Tibial nerve (tissue), 4 donors: ENCODE measurements around the gene PCBP3. TPM values are rescaled to one million over a fixed set of nuclear protein-coding genes. Genes with fewer than 3 reads are reported as not detected.

Source experiments
- DNase-seq, 2 donors: peaks; one replicate each; pipeline ENCODE4 v3.0.0-alpha.2; 2019; ENCODE audit warnings: low spot score in 2 of 2
- H3K27ac ChIP-seq, 4 donors: fragments of 200-600 bp; sonication (generic) in 3 of 4; one replicate each; pipeline ENCODE4 v1.5.1; 2017 to 2019; ENCODE audit warnings: mild to moderate bottlenecking in 1 of 4
- H3K27me3 ChIP-seq, 2 donors: fragments of 200-600 bp; sonication (generic) in 1 of 2; one replicate each; pipeline versions ENCODE4 v1.5.1 to v1.6.0; 2017 to 2019
- H3K36me3 ChIP-seq, 3 donors: fragments of 200-600 bp; sonication (generic); one replicate each; pipeline ENCODE4 v1.5.1; 2018 to 2019
- H3K4me1 ChIP-seq, 4 donors: fragments of 200-600 bp; sonication (generic) in 3 of 4; one replicate each; pipeline ENCODE4 v1.5.1; 2017 to 2019
- H3K4me3 ChIP-seq, 4 donors: fragments of 200-600 bp; sonication (generic) in 3 of 4; one replicate each; pipeline ENCODE4 v1.5.1; 2017 to 2019; ENCODE audit warnings: mild to moderate bottlenecking in 1 of 4, moderate library complexity in 1 of 4
- H3K9me3 ChIP-seq, 4 donors: fragments of 200-600 bp; sonication (generic) in 3 of 4; one replicate each; pipeline ENCODE4 v1.5.1; 2017 to 2019
- CTCF ChIP-seq, 5 experiments: fragments of 200-600 bp in 3 of 5; fragments of 450-650 bp in 2 of 5; sonication (generic) in 3 of 5; IDR thresholded peaks; one replicate each; pipeline ENCODE4 v1.5.1; 2016 to 2019; ENCODE audit warnings: antibody characterized with exemption in 5 of 5, mild to moderate bottlenecking in 3 of 5, moderate library complexity in 2 of 5
- EP300 ChIP-seq, 2 donors: sonication (generic); formaldehyde crosslinking; IDR thresholded peaks; one replicate each; pipeline ENCODE4 v1.6.1; 2017; ENCODE audit warnings: antibody characterized with exemption in 2 of 2, mild to moderate bottlenecking in 1 of 2
- POLR2A ChIP-seq, 2 donors: fragments of 450-650 bp; IDR thresholded peaks; one replicate each; pipeline ENCODE4 v1.6.1; 2017; ENCODE audit warnings: antibody characterized with exemption in 2 of 2, mild to moderate bottlenecking in 2 of 2, moderate library complexity in 2 of 2
- WGBS, 2 donors: methylation state at CpG; one replicate each; pipeline ENCODE4 v1.1.5; 2018; 5-methylcytosine and 5-hydroxymethylcytosine counted together
- total RNA-seq, 4 donors: library from RNA; depleted of rRNA; stranded (reverse); fragments of >200 nt; gene quantifications; one replicate each; pipeline ENCODE4 v1.1.0, GENCODE V29; 2016

The PCBP3 gene
- total RNA-seq, 4 donors from 2014 or later, result 4.2 to 13.4 (median 9.6) TPM

GRCh38 chr21:45923146-45923545 lies 279.6 kb downstream of the PCBP3 start:
- H3K27me3 ChIP-seq, result no peaks in the 10 kb centered on the region
- TF ChIP-seq CTCF (IDR thresholded peaks at IDR 0.05), result peak; percentile 88 to 95 (median 91)
- no peak for TF ChIP-seq POLR2A (IDR thresholded peaks at IDR 0.05)
- no peak for TF ChIP-seq EP300 (IDR thresholded peaks at IDR 0.05)
- 8 to 9% methylated on average over 4 to 6 of the region's 6 CpGs for WGBS, 2 donors
- peaks cover 0 to 9% (median 0%) of the 10 kb centered on the region in 4 donors for H3K4me1 ChIP-seq
- peak; percentile 59 to 65 for DNase-seq
- H3K36me3 ChIP-seq, result no peaks in the 10 kb centered on the region
- no peak overlapping the region for H3K27ac ChIP-seq
- H3K4me3 ChIP-seq, result no peak overlapping the region
- H3K9me3 ChIP-seq, result no peaks in the 10 kb centered on the region

- WGBS, 2 donors, result 64 to 66% methylated on average over 11 of the region's 11 CpGs
- no peak for DNase-seq
- TF ChIP-seq EP300 (IDR thresholded peaks at IDR 0.05) (no peak), POLR2A (IDR thresholded peaks at IDR 0.05) (no peak), CTCF (IDR thresholded peaks at IDR 0.05) (no peak)
- Histone ChIP-seq H3K4me3 (no peak overlapping the region), H3K36me3 (peaks cover 0 to 8% (median 0%) of the 10 kb centered on the region in 3 donors), H3K27ac (no peak overlapping the region), H3K4me1 (peaks cover 0 to 9% (median 0%) of the 10 kb centered on the region in 4 donors), H3K27me3 (no peaks in the 10 kb centered on the region), H3K9me3 (no peaks in the 10 kb centered on the region)
These were observed 282.8 kb downstream of the PCBP3 start for GRCh38 chr21:45926281-45926680.

- Histone ChIP-seq H3K27me3 (no peaks in the 10 kb centered on the region), H3K4me3 (no peak overlapping the region), H3K36me3 (peaks cover 0 to 13% (median 0%) of the 10 kb centered on the region in 3 donors), H3K4me1 (peaks cover 0 to 9% (median 0%) of the 10 kb centered on the region in 4 donors), H3K9me3 (no peaks in the 10 kb centered on the region), H3K27ac (no peak overlapping the region)
- DNase-seq, result no peak
- WGBS, 2 donors, result 14 to 33% methylated on average over 1 of the region's 1 CpG
- TF ChIP-seq EP300 (IDR thresholded peaks at IDR 0.05) (no peak), POLR2A (IDR thresholded peaks at IDR 0.05) (no peak)
These were observed 283.5 kb downstream of the PCBP3 start for GRCh38 chr21:45927032-45927431.

GRCh38 chr21:45927851-45928850 lies 284.6 kb downstream of the PCBP3 start:
- TF ChIP-seq CTCF (IDR thresholded peaks at IDR 0.05), result no peak
- TF ChIP-seq EP300 (IDR thresholded peaks at IDR 0.05), result no peak
- no peak for TF ChIP-seq POLR2A (IDR thresholded peaks at IDR 0.05)
- H3K4me1 ChIP-seq, result peaks cover 0 to 3% (median 0%) of the 10 kb centered on the region in 4 donors
- no peaks in the 10 kb centered on the region for H3K9me3 ChIP-seq
- no peaks in the 10 kb centered on the region for H3K27me3 ChIP-seq
- no peak overlapping the region for H3K4me3 ChIP-seq
- H3K36me3 ChIP-seq, result peaks cover 0 to 13% (median 0%) of the 10 kb centered on the region in 3 donors
- 87% methylated on average over 27 to 31 of the region's 34 CpGs for WGBS, 2 donors
- H3K27ac ChIP-seq, result no peak overlapping the region
- DNase-seq, result no peak

GRCh38 chr21:45929449-45929848 lies 285.9 kb downstream of the PCBP3 start:
- Histone ChIP-seq H3K27me3 (no peaks in the 10 kb centered on the region), H3K9me3 (peaks cover 0 to 9% (median 0%) of the 10 kb centered on the region in 4 donors), H3K4me1 (no peaks in the 10 kb centered on the region), H3K4me3 (no peak overlapping the region), H3K36me3 (peaks cover 0 to 22% (median 0%) of the 10 kb centered on the region in 3 donors), H3K27ac (no peak overlapping the region)
- no peak for DNase-seq
- WGBS, 2 donors, result 90 to 93% methylated on average over 10 to 11 of the region's 11 CpGs
- TF ChIP-seq EP300 (IDR thresholded peaks at IDR 0.05), result no peak
- no peak for TF ChIP-seq CTCF (IDR thresholded peaks at IDR 0.05)
- TF ChIP-seq POLR2A (IDR thresholded peaks at IDR 0.05), result no peak
